CD14-positive monocyte (primary cell): ENCODE measurements around the gene SIDT2. TPM values are rescaled to one million over a fixed set of nuclear protein-coding genes. Genes with fewer than 3 reads are reported as not detected.
"Not testable (repeated sequence)": the region's sequence is repeated elsewhere in the genome, so short reads cannot be mapped to it uniquely, and the experiment has no call there.

Experiments used
- DNase-seq, 3 donors: peaks; one replicate each; pipeline ENCODE4 v3.0.0-alpha.2; 2011 to 2022
- H2AFZ ChIP-seq: 2 replicates; pipeline ENCODE4 v1.6.0; 2012; ENCODE audit warnings: mild to moderate bottlenecking, low read depth, low read length, inconsistent platforms; ENCODE audit not compliant: insufficient read depth, poor library complexity, severe bottlenecking
- H3K27ac ChIP-seq, 2 donors: 1 replicate in 1 of 2; 2 replicates in 1 of 2; pipeline ENCODE4 v1.5.1; 2012 to 2013; ENCODE audit warnings: low read length in 2 of 2, control low read depth in 1 of 2, inconsistent platforms in 1 of 2, low read depth in 1 of 2, mild to moderate bottlenecking in 1 of 2
- H3K27me3 ChIP-seq, 2 donors: one replicate each; pipeline versions ENCODE4 v1.6.0 to v1.6.1; 2011 to 2013; ENCODE audit warnings: low read length in 2 of 2; ENCODE audit not compliant: control insufficient read depth in 2 of 2, insufficient read depth in 2 of 2
- H3K36me3 ChIP-seq, 2 donors: replicated peaks in 1 of 2; 1 replicate in 1 of 2; 2 replicates in 1 of 2; pipeline versions ENCODE4 v1.5.1 to v1.6.1; 2012 to 2013; ENCODE audit warnings: low read length in 2 of 2, control low read depth in 1 of 2, inconsistent platforms in 1 of 2, mild to moderate bottlenecking in 1 of 2; ENCODE audit not compliant: insufficient read depth in 2 of 2, control insufficient read depth in 1 of 2
- H3K4me1 ChIP-seq, 2 donors: 1 replicate in 1 of 2; 2 replicates in 1 of 2; pipeline versions ENCODE4 v1.5.1 to v1.6.1; 2012 to 2013; ENCODE audit warnings: low read length in 2 of 2, control low read depth in 1 of 2, inconsistent platforms in 1 of 2, mild to moderate bottlenecking in 1 of 2, moderate library complexity in 1 of 2; ENCODE audit not compliant: insufficient read depth in 2 of 2, control insufficient read depth in 1 of 2
- H3K4me2 ChIP-seq: replicated peaks from 2 replicates; pipeline ENCODE3; 2012; ENCODE audit warnings: low read length, moderate library complexity, mild to moderate bottlenecking; ENCODE audit not compliant: poor library complexity, severe bottlenecking; ENCODE audit errors: extremely low read depth
- H3K4me3 ChIP-seq, 3 experiments: fragments of 200-600 bp in 1 of 3; sonication (generic) in 1 of 3; replicated peaks in 1 of 3; 1 replicate in 2 of 3; 2 replicates in 1 of 3; pipeline ENCODE4 v1.5.1; 2011 to 2013; ENCODE audit warnings: low read length in 3 of 3, mild to moderate bottlenecking in 3 of 3, control low read depth in 2 of 3, low read depth in 2 of 3, inconsistent platforms in 1 of 3, moderate library complexity in 1 of 3
- H3K79me2 ChIP-seq: 2 replicates; pipeline ENCODE4 v1.6.0; 2012; ENCODE audit warnings: mild to moderate bottlenecking, control low read depth, inconsistent platforms, low read length, moderate library complexity; ENCODE audit not compliant: insufficient read depth
- H3K9ac ChIP-seq: 2 replicates; pipeline ENCODE4 v1.6.0; 2017; ENCODE audit warnings: low read length, mild to moderate bottlenecking; ENCODE audit not compliant: insufficient read depth, poor library complexity, severe bottlenecking
- H3K9me3 ChIP-seq, 2 donors: replicated peaks in 1 of 2; 1 replicate in 1 of 2; 2 replicates in 1 of 2; pipeline versions ENCODE4 v1.5.1 to v1.6.1; 2012 to 2013; ENCODE audit warnings: low read length in 2 of 2, control low read depth in 1 of 2; ENCODE audit not compliant: control insufficient read depth in 1 of 2, insufficient read depth in 1 of 2
- H4K20me1 ChIP-seq: 2 replicates; pipeline ENCODE4 v1.6.0; 2012; ENCODE audit warnings: mild to moderate bottlenecking, low read length, control low read depth, moderate library complexity; ENCODE audit not compliant: insufficient read depth
- H3K27ac Mint-ChIP-seq, 7 donors: one replicate each; pipeline ENCODE4 v1.8.0; 2020; ENCODE audit warnings: mild to moderate bottlenecking in 7 of 7, mixed read lengths in 7 of 7, moderate library complexity in 6 of 7, inconsistent platforms in 2 of 7
- H3K27me3 Mint-ChIP-seq, 3 donors: one replicate each; pipeline ENCODE4 v1.8.0; 2021 to 2022; ENCODE audit warnings: low read depth in 3 of 3, mild to moderate bottlenecking in 3 of 3, mixed read lengths in 3 of 3, moderate library complexity in 3 of 3, inconsistent platforms in 1 of 3
- H3K36me3 Mint-ChIP-seq, 2 donors: one replicate each; pipeline ENCODE4 v1.8.0; 2020; ENCODE audit warnings: mixed read lengths in 2 of 2, inconsistent platforms in 1 of 2, mild to moderate bottlenecking in 1 of 2
- H3K4me1 Mint-ChIP-seq: one replicate; pipeline ENCODE4 v1.8.0; 2020; ENCODE audit warnings: mild to moderate bottlenecking, mixed read lengths
- H3K4me3 Mint-ChIP-seq, 2 donors: one replicate each; pipeline ENCODE4 v1.8.0; 2020; ENCODE audit warnings: mild to moderate bottlenecking in 2 of 2, mixed read lengths in 2 of 2, moderate library complexity in 1 of 2
- H3K9me3 Mint-ChIP-seq, 7 donors: one replicate each; pipeline ENCODE4 v1.8.0; 2020 to 2022; ENCODE audit warnings: mixed read lengths in 7 of 7, mild to moderate bottlenecking in 6 of 7, moderate library complexity in 6 of 7, inconsistent platforms in 2 of 7
- CTCF ChIP-seq: fragments of 200-600 bp; IDR thresholded peaks from one replicate; pipeline ENCODE4 v1.8.0; 2022; ENCODE audit warnings: antibody characterized with exemption, mild to moderate bottlenecking
- WGBS: methylation state at CpG from one replicate; pipeline ENCODE4 v1.1.5; 2013; ENCODE audit warnings: missing lambda C conversion rate; ENCODE audit not compliant: insufficient coverage; 5-methylcytosine and 5-hydroxymethylcytosine counted together
- intact Hi-C, 2 donors: fragments of 100-400 bp; cut with micrococcal nuclease; formaldehyde crosslinking; loops; one replicate each; pipeline versions ENCODE4 v1.15.0 to v1.15.1; 2023
- polyA plus RNA-seq, 3 donors: library from polyadenylated mRNA; depleted of rRNA in 1 of 3; unstranded in 2 of 3; stranded (reverse) in 1 of 3; fragments of 300-500 nt in 2 of 3; fragments of >200 nt in 1 of 3; fragmentation: Illumina TruSeq in 2 of 3; gene quantifications; 1 replicate in 2 of 3; 2 replicates in 1 of 3; pipeline ENCODE4 v1.2.3, GENCODE V29; 2012 to 2021

SIDT2 gene
- polyA plus RNA-seq, 3 donors = 21.8 to 177 (median 41.8) TPM

DNA sequence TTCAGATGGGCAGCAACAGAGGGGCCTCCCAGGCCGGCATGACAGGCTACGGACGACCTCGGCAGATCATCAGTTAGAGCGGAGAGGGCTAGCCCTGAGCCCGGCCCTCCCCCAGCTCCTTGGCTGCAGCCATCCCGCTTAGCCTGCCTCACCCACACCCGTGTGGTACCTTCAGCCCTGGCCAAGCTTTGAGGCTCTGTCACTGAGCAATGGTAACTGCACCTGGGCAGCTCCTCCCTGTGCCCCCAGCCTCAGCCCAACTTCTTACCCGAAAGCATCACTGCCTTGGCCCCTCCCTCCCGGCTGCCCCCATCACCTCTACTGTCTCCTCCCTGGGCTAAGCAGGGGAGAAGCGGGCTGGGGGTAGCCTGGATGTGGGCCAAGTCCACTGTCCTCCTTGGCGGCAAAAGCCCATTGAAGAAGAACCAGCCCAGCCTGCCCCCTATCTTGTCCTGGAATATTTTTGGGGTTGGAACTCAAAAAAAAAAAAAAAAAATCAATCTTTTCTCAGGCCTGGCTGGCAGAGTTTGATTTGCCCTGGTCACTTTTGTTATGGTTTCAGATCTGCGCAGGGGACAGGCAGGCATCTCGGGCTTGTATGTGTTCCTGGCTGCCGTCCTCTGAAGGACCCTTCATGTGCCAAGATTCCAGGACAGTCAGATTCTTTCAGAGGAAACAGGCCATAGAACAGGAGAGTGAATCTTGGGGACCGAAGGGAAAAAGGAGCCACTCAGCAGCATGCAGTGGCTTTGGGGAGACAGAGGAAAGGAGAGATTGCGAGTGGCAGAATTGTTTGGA lies 25.9 kb downstream of the SIDT2 start:
- H3K27me3 ChIP-seq = no peaks in the 10 kb centered on the region
- Mint-ChIP-seq H3K4me3 (no peak overlapping the region), H3K4me1 (peaks cover 9% of the 10 kb centered on the region), H3K27ac (peak overlapping the region in 6 of 7 donors; percentile 3 to 70 (median 36)), H3K9me3 (no peaks in the 10 kb centered on the region), H3K36me3 (peaks cover 37 to 47% of the 10 kb centered on the region in 2 donors), H3K27me3 (peaks cover 0 to 4% (median under 1%) of the 10 kb centered on the region in 3 donors)
- intact Hi-C loops = loop anchor here in 1 of 2 donors (5.0 kb wide), 1 partner anchor 72 kb away; no protein-coding TSS in a partner anchor
- no peaks in the 10 kb centered on the region for H3K79me2 ChIP-seq
- no peaks in the 10 kb centered on the region for H3K9me3 ChIP-seq
- DNase-seq = no peak
- 96% methylated on average over 12 of the region's 17 CpGs for WGBS
- H3K4me2 ChIP-seq = no peak overlapping the region
- H3K27ac ChIP-seq = no peak overlapping the region
- no peak overlapping the region for H3K9ac ChIP-seq
- H3K4me3 ChIP-seq = no peak overlapping the region
- peaks cover 0 to 6% of the 10 kb centered on the region in 2 donors for H3K4me1 ChIP-seq
- H3K36me3 ChIP-seq = peaks cover 33 to 38% of the 10 kb centered on the region in 2 donors
- H2AFZ ChIP-seq = no peak overlapping the region
- peaks cover 12% of the 10 kb centered on the region for H4K20me1 ChIP-seq
- TF ChIP-seq CTCF = no peak

DNA sequence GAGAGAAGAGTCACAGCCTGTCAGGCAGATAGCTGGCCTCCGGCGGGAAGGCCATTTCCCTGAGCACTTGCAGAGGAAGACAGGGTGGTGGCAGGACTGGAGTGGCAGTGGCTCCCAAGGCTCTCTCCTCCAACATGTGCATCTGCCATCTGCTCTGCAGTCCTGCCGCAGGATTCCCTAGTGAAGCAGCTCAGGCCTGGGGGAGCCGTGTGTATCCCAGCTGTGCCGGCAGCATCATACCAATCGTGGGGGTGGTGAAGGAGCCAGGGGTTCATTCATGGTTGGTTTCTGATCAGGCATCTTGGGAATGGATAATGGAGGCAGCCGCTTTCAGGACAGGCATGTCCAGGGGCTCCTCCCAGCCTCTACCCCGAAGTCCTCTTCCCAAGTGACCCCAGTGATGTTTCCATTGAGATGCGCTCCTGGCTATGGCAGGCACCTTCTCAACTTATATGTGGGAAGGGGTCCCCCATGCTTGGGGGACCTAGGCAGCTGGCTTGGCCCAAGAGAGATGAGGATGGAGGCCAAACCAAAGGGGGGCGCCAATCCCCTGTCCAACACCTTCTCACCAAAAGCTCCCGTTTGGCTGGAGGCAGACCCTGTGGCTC lies 26.8 kb downstream of the SIDT2 start:
- 100% methylated on average over 2 of the region's 11 CpGs for WGBS

GRCh38 chr11:117206111-117206510 lies 27.6 kb downstream of the SIDT2 start:
- not testable (repeated sequence) for H3K27ac Mint-ChIP-seq, H3K27me3 ChIP-seq, H3K27me3 Mint-ChIP-seq, DNase-seq, H4K20me1 ChIP-seq, H3K4me1 ChIP-seq, H3K27ac ChIP-seq, H3K9me3 Mint-ChIP-seq, H3K4me2 ChIP-seq, H3K4me1 Mint-ChIP-seq, H3K4me3 Mint-ChIP-seq, H3K4me3 ChIP-seq, H3K9me3 ChIP-seq, H3K9ac ChIP-seq, H2AFZ ChIP-seq, H3K79me2 ChIP-seq
- intact Hi-C loops = loop anchor here in 1 of 2 donors (5.0 kb wide), 1 partner anchor 74 kb away; no protein-coding TSS in a partner anchor
- 100% methylated on average over 4 of the region's 8 CpGs for WGBS
- H3K36me3 Mint-ChIP-seq = peaks cover 47 to 57% of the 10 kb centered on the region in 2 donors
- H3K36me3 ChIP-seq = peaks cover 37 to 53% of the 10 kb centered on the region in 2 donors

More for the DNA sequence above, 26.8 kb downstream of the SIDT2 start:
- Mint-ChIP-seq H3K4me3 (no peak overlapping the region), H3K27ac (peak overlapping the region in 4 of 7 donors; percentile 31 to 70 (median 36)), H3K36me3 (peaks cover 39 to 51% of the 10 kb centered on the region in 2 donors), H3K4me1 (peaks cover 9% of the 10 kb centered on the region), H3K27me3 (peaks cover 0 to 4% (median 0%) of the 10 kb centered on the region in 3 donors), H3K9me3 (no peaks in the 10 kb centered on the region)
- Histone ChIP-seq H3K27ac (no peak overlapping the region), H4K20me1 (peaks cover 4% of the 10 kb centered on the region), H3K4me2 (no peak overlapping the region), H3K4me1 (peaks cover 0 to 6% of the 10 kb centered on the region in 2 donors), H3K27me3 (no peaks in the 10 kb centered on the region), H3K4me3 (no peak overlapping the region), H2AFZ (no peak overlapping the region), H3K79me2 (no peaks in the 10 kb centered on the region), H3K36me3 (peaks cover 35 to 46% of the 10 kb centered on the region in 2 donors), H3K9ac (no peak overlapping the region), H3K9me3 (no peaks in the 10 kb centered on the region)
- no peak for TF ChIP-seq CTCF
- intact Hi-C loops = loop anchor here in 1 of 2 donors (5.0 kb wide), 1 partner anchor 73 kb away; no protein-coding TSS in a partner anchor
- no peak for DNase-seq
